ENCODE results near the gene MAP2K5.

Gene MAP2K5

GRCh38 chr15:67785431-67785830 is 242.9 kb downstream of the MAP2K5 start:
- Mint-ChIP-seq H3K4me1 (peaks cover 3% of the 10 kb centered on the region), H3K36me3 (ENCODE audit: low read depth) (no peaks in the 10 kb centered on the region), H3K27ac (no peak overlapping the region), H3K4me3 (no peak overlapping the region), H3K27me3 (ENCODE audit: low read depth) (peaks cover 4% of the 10 kb centered on the region), H3K9me3 (no peaks in the 10 kb centered on the region)
- TF ChIP-seq, protein P1, sequence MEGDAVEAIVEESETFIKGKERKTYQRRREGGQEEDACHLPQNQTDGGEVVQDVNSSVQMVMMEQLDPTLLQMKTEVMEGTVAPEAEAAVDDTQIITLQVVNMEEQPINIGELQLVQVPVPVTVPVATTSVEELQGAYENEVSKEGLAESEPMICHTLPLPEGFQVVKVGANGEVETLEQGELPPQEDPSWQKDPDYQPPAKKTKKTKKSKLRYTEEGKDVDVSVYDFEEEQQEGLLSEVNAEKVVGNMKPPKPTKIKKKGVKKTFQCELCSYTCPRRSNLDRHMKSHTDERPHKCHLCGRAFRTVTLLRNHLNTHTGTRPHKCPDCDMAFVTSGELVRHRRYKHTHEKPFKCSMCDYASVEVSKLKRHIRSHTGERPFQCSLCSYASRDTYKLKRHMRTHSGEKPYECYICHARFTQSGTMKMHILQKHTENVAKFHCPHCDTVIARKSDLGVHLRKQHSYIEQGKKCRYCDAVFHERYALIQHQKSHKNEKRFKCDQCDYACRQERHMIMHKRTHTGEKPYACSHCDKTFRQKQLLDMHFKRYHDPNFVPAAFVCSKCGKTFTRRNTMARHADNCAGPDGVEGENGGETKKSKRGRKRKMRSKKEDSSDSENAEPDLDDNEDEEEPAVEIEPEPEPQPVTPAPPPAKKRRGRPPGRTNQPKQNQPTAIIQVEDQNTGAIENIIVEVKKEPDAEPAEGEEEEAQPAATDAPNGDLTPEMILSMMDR (IDR thresholded peaks at IDR 0.05; ENCODE audit: unreplicated experiment in 3 of 3), result no peak

DNA sequence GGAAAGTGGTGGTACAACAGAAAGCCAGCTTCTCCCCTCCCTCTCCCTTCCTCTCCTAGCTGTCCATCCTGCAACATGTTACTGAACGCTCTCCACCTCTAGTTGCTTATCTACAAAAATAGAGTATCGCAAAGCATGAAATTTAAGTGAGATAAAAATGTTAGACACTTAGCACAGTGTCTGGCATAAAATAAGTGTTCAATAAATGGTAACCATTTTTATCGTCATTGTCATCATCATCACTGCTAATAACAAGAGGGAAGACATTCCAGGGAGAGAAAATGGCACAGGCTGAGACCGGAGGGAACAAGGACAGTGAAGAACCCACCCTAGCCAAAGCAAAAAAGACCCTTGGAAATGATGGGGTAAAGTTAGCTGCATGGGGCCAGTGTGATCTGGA is 244.1 kb downstream of the MAP2K5 start:
- TF ChIP-seq, protein P1 (IDR thresholded peaks at IDR 0.05; ENCODE audit: unreplicated experiment in 3 of 3), result no peak
- Mint-ChIP-seq H3K27me3 (ENCODE audit: low read depth) (peaks cover 4% of the 10 kb centered on the region), H3K4me3 (no peak overlapping the region), H3K4me1 (peaks cover 11% of the 10 kb centered on the region), H3K27ac (no peak overlapping the region), H3K36me3 (ENCODE audit: low read depth) (no peaks in the 10 kb centered on the region), H3K9me3 (no peaks in the 10 kb centered on the region)

DNA sequence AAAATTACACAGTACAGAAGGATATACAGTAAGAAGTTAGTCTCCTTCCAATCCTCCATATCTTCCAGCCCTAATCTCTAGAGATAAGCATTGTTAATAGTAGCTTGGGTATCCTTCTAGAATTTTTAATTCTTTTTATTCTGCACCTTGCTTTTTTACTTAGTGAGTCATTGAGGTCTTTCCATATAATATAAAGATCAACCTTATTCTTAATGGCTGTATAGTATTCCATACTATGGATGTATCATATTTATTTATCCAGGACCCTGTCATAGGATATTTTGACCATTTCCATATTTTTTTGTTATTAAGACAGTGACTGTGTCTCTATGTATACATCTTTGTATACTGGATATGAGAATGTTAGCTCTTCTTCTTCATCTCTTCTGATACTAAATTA is 246.5 kb downstream of the MAP2K5 start:
- Mint-ChIP-seq H3K36me3 (ENCODE audit: low read depth) (no peaks in the 10 kb centered on the region), H3K4me3 (no peak overlapping the region), H3K9me3 (no peaks in the 10 kb centered on the region), H3K4me1 (peaks cover 20% of the 10 kb centered on the region), H3K27ac (no peak overlapping the region), H3K27me3 (ENCODE audit: low read depth) (no peaks in the 10 kb centered on the region)
- TF ChIP-seq, protein P1 (IDR thresholded peaks at IDR 0.05; ENCODE audit: unreplicated experiment in 3 of 3), result no peak

DNA sequence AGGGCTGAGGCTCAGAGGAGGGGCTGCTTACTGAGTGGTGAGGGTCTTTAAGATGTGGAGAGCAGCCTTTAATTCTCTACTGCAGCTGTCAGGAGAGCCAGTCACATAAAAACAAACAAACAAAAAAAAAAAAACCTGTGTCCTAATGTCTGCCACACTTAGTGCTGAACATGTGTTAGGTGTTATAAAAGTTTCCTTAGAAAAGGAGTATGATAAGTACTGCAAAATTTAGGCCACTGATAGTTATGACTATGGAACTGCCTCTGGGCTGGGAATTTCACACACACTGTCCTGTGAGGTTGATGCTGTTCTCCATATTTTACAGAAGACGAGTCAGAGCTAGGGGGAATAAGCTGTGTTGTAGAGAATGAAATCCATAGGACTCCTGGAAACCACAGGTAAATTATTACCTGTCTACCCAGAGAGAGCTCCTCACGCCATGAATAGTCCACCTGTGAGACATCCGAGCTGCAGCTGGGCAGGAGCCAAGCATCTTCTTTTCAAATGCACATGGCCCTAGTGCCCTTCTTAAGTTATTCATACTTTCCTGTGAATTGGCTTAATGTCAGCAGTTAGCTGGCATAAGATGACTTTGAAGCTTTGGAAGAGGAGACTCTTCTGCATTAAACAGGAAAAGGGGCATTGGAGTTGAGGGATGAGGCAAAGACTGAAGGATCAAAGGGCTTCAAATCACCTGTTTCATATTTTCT is 248.3 kb downstream of the MAP2K5 start:
- H3K4me1 Mint-ChIP-seq, result peaks cover 20% of the 10 kb centered on the region
- no peaks in the 10 kb centered on the region for H3K27me3 Mint-ChIP-seq (ENCODE audit: low read depth)
- H3K4me3 Mint-ChIP-seq, result no peak overlapping the region
- H3K9me3 Mint-ChIP-seq, result peaks cover 9% of the 10 kb centered on the region
- no peak overlapping the region for H3K27ac Mint-ChIP-seq
- TF ChIP-seq, protein P1 (IDR thresholded peaks at IDR 0.05; ENCODE audit: unreplicated experiment in 3 of 3), result no peak
- peaks cover 15% of the 10 kb centered on the region for H3K36me3 Mint-ChIP-seq (ENCODE audit: low read depth)

GRCh38 chr15:67792250-67792942 is 249.9 kb downstream of the MAP2K5 start:
- Mint-ChIP-seq H3K27ac (peak overlapping the region in 2 of 3 experiments; percentile 3 to 29), H3K4me3 (no peak overlapping the region), H3K36me3 (ENCODE audit: low read depth) (peaks cover 20% of the 10 kb centered on the region), H3K27me3 (ENCODE audit: low read depth) (no peaks in the 10 kb centered on the region), H3K4me1 (peaks cover 20% of the 10 kb centered on the region), H3K9me3 (peaks cover 11% of the 10 kb centered on the region)
- TF ChIP-seq, protein P1 (IDR thresholded peaks at IDR 0.05; ENCODE audit: unreplicated experiment in 3 of 3), result no peak
